Pancreas (tissue), 10 donors: ENCODE results near the gene ADAMTS2. TPM values are rescaled to one million over a fixed set of nuclear protein-coding genes. Genes with fewer than 3 reads are reported as not detected.

Experiments used
- ATAC-seq, 4 donors: fragments of 200-7000 bp; cut with Tn5 transposase; one replicate each; pipeline versions ENCODE4 v1.8.0 to v1.9.1; 2020; ENCODE audit warnings: mild to moderate bottlenecking in 4 of 4, moderate library complexity in 4 of 4
- DNase-seq, 6 donors: peaks; one replicate each; pipeline ENCODE4 v3.0.0-alpha.2; 2020
- FAIRE-seq: peaks from 2 replicates; lab custom pipeline; 2012; peaks lifted over from hg19 to GRCh38; lab: Jason Lieb, UNC
- H3K27ac ChIP-seq, 4 donors: fragments of 200-600 bp; sonication (generic); 1 replicate in 3 of 4; 2 replicates in 1 of 4; pipeline versions ENCODE4 v1.5.0 to v1.8.0; 2020
- H3K27me3 ChIP-seq, 4 donors: fragments of 200-600 bp; one replicate each; pipeline ENCODE4 v1.8.0; 2021
- H3K36me3 ChIP-seq, 3 donors: fragments of 200-600 bp; sonication (generic) in 1 of 3; one replicate each; pipeline versions ENCODE4 v1.5.0 to v1.8.0; 2020 to 2021
- H3K4me1 ChIP-seq, 3 donors: fragments of 200-600 bp; one replicate each; pipeline ENCODE4 v1.8.0; 2021
- H3K4me3 ChIP-seq, 4 donors: fragments of 200-600 bp; sonication (generic) in 2 of 4; one replicate each; pipeline versions ENCODE4 v1.5.0 to v1.8.0; 2020 to 2021
- H3K9me3 ChIP-seq, 4 donors: fragments of 200-600 bp; one replicate each; pipeline ENCODE4 v1.8.0; 2021
- CTCF ChIP-seq, 4 donors: fragments of 200-600 bp; sonication (generic) in 3 of 4; IDR thresholded peaks; one replicate each; pipeline versions ENCODE4 v1.5.0 to v1.8.0; 2021; ENCODE audit warnings: antibody characterized with exemption in 4 of 4
- WGBS, 2 donors: extraction: QIAGEN DNeasy Blood & Tissue Kit; methylation state at CpG; one replicate each; pipeline ENCODE4 v1.1.7; 2013; 5-methylcytosine and 5-hydroxymethylcytosine counted together
- intact Hi-C, 3 donors: fragments of 100-400 bp; cut with DNase I; formaldehyde crosslinking; loops; one replicate each; pipeline versions ENCODE4 v1.11.1 to v1.14.2; 2022
- polyA plus RNA-seq, 2 donors: library from polyadenylated mRNA; stranded (reverse); fragments of 200-250 nt; gene quantifications; one replicate each; pipeline ENCODE4 v1.2.3, GENCODE V29; 2013
- total RNA-seq, 6 donors: library from RNA; stranded (reverse); fragmentation: NEBNext Ultra II Directional in 4 of 6; extraction: Animal tissue kit (Norgen Biotek cat#: 25700) in 4 of 6; gene quantifications; one replicate each; pipeline versions ENCODE4 v1.2.1 to v1.2.4, GENCODE V29; 2021 to 2023
- donor health status: healthy with polysubstance abuse.
- donor health status: DM: no; HTN: no; CAD: no; lungs with moderate emphysema.
- donor health status: DM: no; HTN: no; CAD: no.
- donor health status: control.
- donor health status: control.
- donor health status: Bipolar disorder and iron deficiency.
- donor health status: DM: yes; HTN: yes; CAD: no.
- donor health status: DM: no; HTN: no; CAD: no.
- donor health status: DM: no; HTN: no; CAD: no.
- donor health status: DM: yes; HTN: yes; CAD: no.

ADAMTS2 gene
- total and polyA plus RNA-seq, 8 donors: 1.3 to 18.5 (median 5.8) TPM

GRCh38 chr5:179294891-179295777, 50.1 kb downstream of the ADAMTS2 start:
- no peaks in the 10 kb centered on the region for H3K4me1 ChIP-seq
- no peak for FAIRE-seq
- no peak for TF ChIP-seq CTCF (IDR thresholded peaks at IDR 0.05)
- H3K4me3 ChIP-seq: no peak overlapping the region
- no peak overlapping the region for H3K27ac ChIP-seq
- H3K9me3 ChIP-seq: no peaks in the 10 kb centered on the region
- intact Hi-C loops: no loop called here
- WGBS, 2 donors: 55 to 68% methylated on average over 19 of the region's 19 CpGs
- peak in 2 of 6 donors; percentile 33 to 45 for DNase-seq
- no peaks in the 10 kb centered on the region for H3K27me3 ChIP-seq
- H3K36me3 ChIP-seq: no peaks in the 10 kb centered on the region
- ATAC-seq: no peak

GRCh38 chr5:179294131-179294780, 51.0 kb downstream of the ADAMTS2 start:
- H3K27ac ChIP-seq: no peak overlapping the region
- WGBS, 2 donors: 70 to 80% methylated on average over 12 of the region's 12 CpGs
- no peaks in the 10 kb centered on the region for H3K27me3 ChIP-seq
- no peak for ATAC-seq
- no peaks in the 10 kb centered on the region for H3K4me1 ChIP-seq
- peak in 2 of 6 donors; percentile 32 to 42 for DNase-seq
- no peaks in the 10 kb centered on the region for H3K36me3 ChIP-seq
- no peak for FAIRE-seq
- no peak for TF ChIP-seq CTCF (IDR thresholded peaks at IDR 0.05)
- intact Hi-C loops: no loop called here
- H3K9me3 ChIP-seq: no peaks in the 10 kb centered on the region
- H3K4me3 ChIP-seq: no peak overlapping the region

GRCh38 chr5:179292681-179293635, 52.3 kb downstream of the ADAMTS2 start:
- 64 to 66% methylated on average over 16 of the region's 16 CpGs for WGBS, 2 donors
- DNase-seq: peak in 2 of 6 donors; percentile 19 to 37
- Histone ChIP-seq H3K27ac (no peak overlapping the region), H3K36me3 (no peaks in the 10 kb centered on the region), H3K9me3 (no peaks in the 10 kb centered on the region), H3K4me1 (no peaks in the 10 kb centered on the region), H3K4me3 (no peak overlapping the region), H3K27me3 (no peaks in the 10 kb centered on the region)
- FAIRE-seq: no peak
- TF ChIP-seq CTCF (IDR thresholded peaks at IDR 0.05): no peak
- ATAC-seq: no peak
- intact Hi-C loops: no loop called here

GRCh38 chr5:179292202-179292601, 53.1 kb downstream of the ADAMTS2 start:
- WGBS, 2 donors: 65 to 79% methylated on average over 7 of the region's 7 CpGs
- intact Hi-C loops: no loop called here
- no peak for DNase-seq

More at GRCh38 chr5:179292202-179292601, 53.1 kb downstream of the ADAMTS2 start:
- no peak for ATAC-seq
- no peak for TF ChIP-seq CTCF (IDR thresholded peaks at IDR 0.05)
- FAIRE-seq: no peak
- Histone ChIP-seq H3K4me3 (no peak overlapping the region), H3K9me3 (no peaks in the 10 kb centered on the region), H3K4me1 (no peaks in the 10 kb centered on the region), H3K36me3 (no peaks in the 10 kb centered on the region), H3K27ac (no peak overlapping the region), H3K27me3 (no peaks in the 10 kb centered on the region)
